H9 (cell line): Measurements from ENCODE around the gene BCKDHA. TPM values are rescaled to one million over a fixed set of nuclear protein-coding genes. Genes with fewer than 3 reads are reported as not detected.
"Not testable (repeated sequence)": the region's sequence is repeated elsewhere in the genome, so short reads cannot be mapped to it uniquely, and the experiment has no call there.

Source experiments
- DNase-seq: peaks from one replicate; pipeline ENCODE4 v3.0.0-alpha.2; 2017
- H2AFZ ChIP-seq: one replicate; pipeline ENCODE4 v1.6.1; 2013; ENCODE audit warnings: mild to moderate bottlenecking, low read length, control low read depth, moderate library complexity
- H2AK5ac ChIP-seq: 2 replicates; pipeline ENCODE4 v1.6.1; 2013; ENCODE audit warnings: low read length, control low read depth, mixed read lengths; ENCODE audit not compliant: insufficient read length
- H2BK120ac ChIP-seq: one replicate; pipeline ENCODE4 v1.6.1; 2013; ENCODE audit warnings: low read depth, mild to moderate bottlenecking, low read length, control low read depth, inconsistent platforms; ENCODE audit not compliant: poor library complexity, severe bottlenecking
- H2BK12ac ChIP-seq: 2 replicates; pipeline ENCODE4 v1.6.1; 2013; ENCODE audit warnings: low read length, control low read depth, mixed read lengths, low read depth; ENCODE audit not compliant: insufficient read length
- H2BK15ac ChIP-seq: 2 replicates; pipeline ENCODE4 v1.6.1; 2013; ENCODE audit warnings: low read depth, low read length, control low read depth
- H2BK20ac ChIP-seq: one replicate; pipeline ENCODE4 v1.6.1; 2013; ENCODE audit warnings: low read depth, mild to moderate bottlenecking, low read length, control low read depth, inconsistent platforms; ENCODE audit not compliant: poor library complexity, severe bottlenecking
- H2BK5ac ChIP-seq: 2 replicates; pipeline ENCODE4 v1.6.1; 2013; ENCODE audit warnings: low read length, control low read depth, mixed read lengths; ENCODE audit not compliant: insufficient read length
- H3K14ac ChIP-seq: 2 replicates; pipeline ENCODE4 v1.6.1; 2013; ENCODE audit warnings: low read length, control low read depth; ENCODE audit not compliant: insufficient read depth
- H3K18ac ChIP-seq: 2 replicates; pipeline ENCODE4 v1.6.1; 2013; ENCODE audit warnings: low read depth, mild to moderate bottlenecking, mixed read lengths, low read length, control low read depth; ENCODE audit not compliant: insufficient read length
- H3K23ac ChIP-seq: 2 replicates; pipeline ENCODE4 v1.6.1; 2013; ENCODE audit warnings: low read length, control low read depth, mixed read lengths, low read depth; ENCODE audit not compliant: insufficient read length
- H3K23me2 ChIP-seq: 2 replicates; pipeline ENCODE4 v1.6.1; 2013; ENCODE audit warnings: low read depth, mild to moderate bottlenecking, mixed read lengths, low read length, control low read depth; ENCODE audit not compliant: insufficient read length, poor library complexity, severe bottlenecking
- H3K27ac ChIP-seq: 2 replicates; pipeline ENCODE4 v1.5.1; 2013; ENCODE audit warnings: low read length, control low read depth, mixed read lengths, low read depth; ENCODE audit not compliant: insufficient read length
- H3K27me3 ChIP-seq: 2 replicates; pipeline ENCODE4 v1.6.1; 2013; ENCODE audit warnings: low read length, control low read depth, inconsistent platforms; ENCODE audit not compliant: insufficient read depth
- H3K4ac ChIP-seq: 2 replicates; pipeline ENCODE4 v1.6.1; 2013; ENCODE audit warnings: low read depth, mild to moderate bottlenecking, control low read depth, inconsistent platforms, low read length, moderate library complexity
- H3K4me1 ChIP-seq: 2 replicates; pipeline ENCODE4 v1.6.1; 2013; ENCODE audit warnings: low read length, control low read depth, inconsistent platforms; ENCODE audit not compliant: insufficient read depth
- H3K4me2 ChIP-seq: 2 replicates; pipeline ENCODE4 v1.6.1; 2013; ENCODE audit warnings: low read length, control low read depth, mixed read lengths; ENCODE audit not compliant: insufficient read length, insufficient read depth
- H3K56ac ChIP-seq: 2 replicates; pipeline ENCODE4 v1.6.1; 2013; ENCODE audit warnings: low read depth, mild to moderate bottlenecking, mixed read lengths, low read length, control low read depth; ENCODE audit not compliant: insufficient read length
- H3K79me1 ChIP-seq: 2 replicates; pipeline ENCODE4 v1.6.1; 2013; ENCODE audit warnings: low read depth, mild to moderate bottlenecking, moderate library complexity, low read length, control low read depth, inconsistent platforms; ENCODE audit not compliant: insufficient read depth, poor library complexity, severe bottlenecking
- H3K79me2 ChIP-seq: 2 replicates; pipeline ENCODE4 v1.6.1; 2013; ENCODE audit warnings: low read length, control low read depth, inconsistent platforms; ENCODE audit not compliant: insufficient read depth
- H3K9ac ChIP-seq: 2 replicates; pipeline ENCODE4 v1.6.1; 2013; ENCODE audit warnings: low read length, control low read depth, mixed read lengths; ENCODE audit not compliant: insufficient read length; ENCODE audit errors: extremely low read depth
- H3K9me3 ChIP-seq: one replicate; pipeline ENCODE4 v1.6.1; 2013; ENCODE audit warnings: low read depth, low read length, inconsistent platforms; ENCODE audit not compliant: control insufficient read depth
- H3T11ph ChIP-seq: one replicate; pipeline ENCODE4 v1.6.1; 2013; ENCODE audit warnings: mild to moderate bottlenecking, low read length, control low read depth, inconsistent platforms
- H4K20me1 ChIP-seq: one replicate; pipeline ENCODE4 v1.6.1; 2013; ENCODE audit not compliant: control insufficient read depth, insufficient read length, insufficient read depth
- H4K5ac ChIP-seq: 2 replicates; pipeline ENCODE4 v1.6.1; 2013; ENCODE audit warnings: low read depth, mild to moderate bottlenecking, mixed read lengths, low read length, control low read depth; ENCODE audit not compliant: insufficient read length
- H4K8ac ChIP-seq: replicated peaks from 2 replicates; pipeline ENCODE4 v1.6.1; 2013; ENCODE audit warnings: low read length, control low read depth, mixed read lengths, low read depth; ENCODE audit not compliant: insufficient read length
- H4K91ac ChIP-seq: 2 replicates; pipeline ENCODE4 v1.6.1; 2013; ENCODE audit warnings: low read depth, mild to moderate bottlenecking, moderate library complexity, mixed read lengths, low read length, control low read depth; ENCODE audit not compliant: insufficient read length
- H3K27ac Mint-ChIP-seq, 3 experiments: 2 replicates in 2 of 3; 3 replicates in 1 of 3; pipeline ENCODE4 v1.8.0; 2020 to 2021; ENCODE audit warnings: mixed read lengths in 3 of 3, mild to moderate bottlenecking in 1 of 3, moderate library complexity in 1 of 3
- H3K27me3 Mint-ChIP-seq: 2 replicates; pipeline ENCODE4 v1.8.0; 2021; ENCODE audit warnings: low read depth, mild to moderate bottlenecking, moderate library complexity, mixed read lengths
- H3K36me3 Mint-ChIP-seq, 3 experiments: 2 replicates in 2 of 3; 3 replicates in 1 of 3; pipeline ENCODE4 v1.8.0; 2020 to 2021; ENCODE audit warnings: low read depth in 3 of 3, mixed read lengths in 3 of 3; ENCODE audit not compliant: insufficient read depth in 1 of 3
- H3K4me1 Mint-ChIP-seq, 2 experiments: 2 replicates each; pipeline ENCODE4 v1.8.0; 2020; ENCODE audit warnings: mixed read lengths in 2 of 2
- H3K4me3 Mint-ChIP-seq, 2 experiments: 2 replicates in 1 of 2; 3 replicates in 1 of 2; pipeline ENCODE4 v1.8.0; 2020 to 2021; ENCODE audit warnings: mild to moderate bottlenecking in 2 of 2, mixed read lengths in 2 of 2, moderate library complexity in 1 of 2
- H3K9me3 Mint-ChIP-seq, 2 experiments: 2 replicates in 1 of 2; 3 replicates in 1 of 2; pipeline ENCODE4 v1.8.0; 2020; ENCODE audit warnings: mild to moderate bottlenecking in 2 of 2, mixed read lengths in 2 of 2, moderate library complexity in 1 of 2
- WGBS: extraction: QIAGEN DNeasy Blood & Tissue Kit; methylation state at CpG from one replicate; pipeline ENCODE4 v1.1.7; 2013; ENCODE audit warnings: missing lambda C conversion rate, low lambda C conversion rate, mixed read lengths; ENCODE audit not compliant: insufficient read length; ENCODE audit errors: extremely low coverage; 5-methylcytosine and 5-hydroxymethylcytosine counted together
- total RNA-seq: library from RNA; stranded (reverse); gene quantifications from 2 replicates; pipeline ENCODE4 v1.2.1, GENCODE V29; 2021
- TF ChIP-seq, protein P1 (sequence below): fragments of 200-600 bp; sonication (generic); conservative IDR thresholded peaks from 3 replicates; pipeline ENCODE4 v1.8.0; 2021; ENCODE audit warnings: antibody characterized with exemption, mild to moderate bottlenecking

BCKDHA gene
- total RNA-seq, 1 experiment from 2014 or later = 21.1 TPM

DNA sequence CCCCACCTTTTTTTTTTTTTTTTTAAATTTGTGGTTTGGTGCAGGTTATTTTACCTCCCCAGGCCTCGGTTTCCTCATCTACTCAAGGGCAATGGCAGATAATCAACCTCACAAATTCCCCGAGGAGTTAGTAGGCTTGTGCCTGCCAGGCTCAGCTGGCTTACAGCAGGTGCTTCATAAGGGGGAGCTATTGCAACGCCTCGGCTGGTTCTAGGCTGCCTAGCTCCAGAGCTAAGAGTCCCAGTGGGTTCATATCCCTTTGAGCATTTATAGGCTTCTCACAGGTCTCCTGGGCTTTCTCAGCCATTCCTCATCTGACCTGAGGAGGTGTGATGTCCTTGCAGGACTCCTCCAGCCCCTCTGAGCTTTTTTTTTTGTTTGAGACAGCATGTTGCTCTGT is 10.6 kb downstream of the BCKDHA start:
- peak; percentile 45 for DNase-seq
- Histone ChIP-seq H3K27me3 (no peaks in the 10 kb centered on the region), H3K4ac (no peak overlapping the region), H2BK12ac (no peak overlapping the region), H3K79me2 (no peaks in the 10 kb centered on the region), H2BK120ac (no peak overlapping the region), H4K8ac (no peak overlapping the region), H2BK5ac (no peak overlapping the region), H3K4me1 (no peaks in the 10 kb centered on the region; the same call in 1 of the 2 replicates), H3K79me1 (no peaks in the 10 kb centered on the region), H2AK5ac (no peak overlapping the region), H3K56ac (no peak overlapping the region), H3K23ac (no peak overlapping the region), H4K5ac (no peak overlapping the region), H4K20me1 (peaks cover 3% of the 10 kb centered on the region), H3K23me2 (peaks cover 3% of the 10 kb centered on the region), H3K4me2 (no peak overlapping the region), H3T11ph (no peak overlapping the region), H3K27ac (no peak overlapping the region), H2BK15ac (no peak overlapping the region), H2BK20ac (no peak overlapping the region), H3K14ac (no peak overlapping the region), H3K18ac (no peak overlapping the region), H3K9ac (no peak overlapping the region), H4K91ac (no peak overlapping the region), H2AFZ (no peak overlapping the region), H3K9me3 (no peaks in the 10 kb centered on the region)
- Mint-ChIP-seq H3K27ac (no peak overlapping the region), H3K4me1 (peaks cover 7 to 18% of the 10 kb centered on the region in 2 experiments), H3K36me3 (peaks cover 0 to 7% (median 4%) of the 10 kb centered on the region in 3 experiments; a peak in 2 of 7 replicates), H3K4me3 (no peak overlapping the region), H3K9me3 (no peaks in the 10 kb centered on the region), H3K27me3 (no peaks in the 10 kb centered on the region)
- no CpG with 5 or more reads among the region's 4 CpGs for WGBS
- TF ChIP-seq, protein P1, sequence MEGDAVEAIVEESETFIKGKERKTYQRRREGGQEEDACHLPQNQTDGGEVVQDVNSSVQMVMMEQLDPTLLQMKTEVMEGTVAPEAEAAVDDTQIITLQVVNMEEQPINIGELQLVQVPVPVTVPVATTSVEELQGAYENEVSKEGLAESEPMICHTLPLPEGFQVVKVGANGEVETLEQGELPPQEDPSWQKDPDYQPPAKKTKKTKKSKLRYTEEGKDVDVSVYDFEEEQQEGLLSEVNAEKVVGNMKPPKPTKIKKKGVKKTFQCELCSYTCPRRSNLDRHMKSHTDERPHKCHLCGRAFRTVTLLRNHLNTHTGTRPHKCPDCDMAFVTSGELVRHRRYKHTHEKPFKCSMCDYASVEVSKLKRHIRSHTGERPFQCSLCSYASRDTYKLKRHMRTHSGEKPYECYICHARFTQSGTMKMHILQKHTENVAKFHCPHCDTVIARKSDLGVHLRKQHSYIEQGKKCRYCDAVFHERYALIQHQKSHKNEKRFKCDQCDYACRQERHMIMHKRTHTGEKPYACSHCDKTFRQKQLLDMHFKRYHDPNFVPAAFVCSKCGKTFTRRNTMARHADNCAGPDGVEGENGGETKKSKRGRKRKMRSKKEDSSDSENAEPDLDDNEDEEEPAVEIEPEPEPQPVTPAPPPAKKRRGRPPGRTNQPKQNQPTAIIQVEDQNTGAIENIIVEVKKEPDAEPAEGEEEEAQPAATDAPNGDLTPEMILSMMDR = peak; percentile 43; the same call in 2 of the 3 replicates

DNA sequence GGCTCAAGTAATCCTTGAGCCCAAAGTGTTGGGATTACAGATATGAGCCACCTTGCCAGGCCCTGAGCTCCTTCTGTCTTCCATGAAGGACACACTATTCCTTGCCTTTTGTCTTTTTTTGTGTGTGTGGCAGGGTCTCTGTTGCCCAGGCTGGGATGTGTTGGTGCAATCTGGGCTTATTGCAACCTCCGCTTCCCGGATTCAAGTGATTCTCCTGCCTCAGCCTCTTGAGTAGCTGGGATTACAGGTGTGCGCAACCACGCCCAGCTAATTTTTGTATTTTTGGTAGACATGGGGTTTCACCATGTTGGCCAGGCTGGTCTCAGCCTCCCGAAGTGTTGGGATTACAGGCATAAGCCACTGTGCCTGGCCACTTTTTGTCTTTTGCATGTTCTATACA is 11.2 kb downstream of the BCKDHA start:
- H4K8ac ChIP-seq, H3K4ac ChIP-seq, H3K4me3 Mint-ChIP-seq, H2BK5ac ChIP-seq, DNase-seq, H2BK120ac ChIP-seq, H3K27ac Mint-ChIP-seq, H3K18ac ChIP-seq, H3K23me2 ChIP-seq, H3K9ac ChIP-seq, H4K5ac ChIP-seq, H3K27me3 Mint-ChIP-seq, H3K79me2 ChIP-seq, H4K20me1 ChIP-seq, H4K91ac ChIP-seq, H3K9me3 Mint-ChIP-seq, H3K27me3 ChIP-seq, H3K4me1 ChIP-seq, H2AK5ac ChIP-seq, H2AFZ ChIP-seq, H2BK12ac ChIP-seq, H3K9me3 ChIP-seq, H3K56ac ChIP-seq, H3K4me2 ChIP-seq, H3K79me1 ChIP-seq, H3T11ph ChIP-seq, H2BK20ac ChIP-seq, H2BK15ac ChIP-seq, H3K14ac ChIP-seq, H3K27ac ChIP-seq, H3K23ac ChIP-seq: not testable (repeated sequence)
- peaks cover 0 to 10% (median 7%) of the 10 kb centered on the region in 3 experiments; a peak in 3 of 7 replicates for H3K36me3 Mint-ChIP-seq
- H3K4me1 Mint-ChIP-seq = peaks cover 7 to 18% of the 10 kb centered on the region in 2 experiments
- no CpG with 5 or more reads among the region's 5 CpGs for WGBS
